GM19240 (cell line): Measurements from ENCODE around the gene SWI5.
"Not testable (repeated sequence)": the region's sequence is repeated elsewhere in the genome, so short reads cannot be mapped to it uniquely, and the experiment has no call there.

ENCODE experiments used
- DNase-seq: peaks from one replicate; pipeline ENCODE4 v3.0.0; 2011; ENCODE audit warnings: low spot score; ENCODE audit not compliant: insufficient read length

The SWI5 gene

GRCh38 chr9:128276008-128276573 lies at the start of gene SWI5:
SWI5 (plus strand) TSS chr9:128276276.
- peak; percentile 95 for DNase-seq

- DNase-seq = no peak
Observed at GRCh38 chr9:128226412-128226801, 49.7 kb upstream of the SWI5 start.

- not testable (repeated sequence) for DNase-seq
Observed at GRCh38 chr9:128230897-128231296, 45.2 kb upstream of the SWI5 start.

- no peak for DNase-seq
Observed at GRCh38 chr9:128231638-128232527, 44.2 kb upstream of the SWI5 start.

- no peak for DNase-seq
Observed at GRCh38 chr9:128232528-128233428, 43.3 kb upstream of the SWI5 start.

- no peak for DNase-seq
Observed at GRCh38 chr9:128233817-128234406, 42.2 kb upstream of the SWI5 start.

GRCh38 chr9:128242124-128242523 lies 34.0 kb upstream of the SWI5 start:
- DNase-seq = no peak

GRCh38 chr9:128242828-128243214 lies 33.3 kb upstream of the SWI5 start:
- DNase-seq = no peak

GRCh38 chr9:128243215-128244018 lies 32.7 kb upstream of the SWI5 start:
- no peak for DNase-seq

- no peak for DNase-seq
Observed at GRCh38 chr9:128244091-128244836, 31.8 kb upstream of the SWI5 start.

- DNase-seq = no peak
Observed at GRCh38 chr9:128244837-128245231, 31.2 kb upstream of the SWI5 start.

GRCh38 chr9:128245421-128246151 lies 30.5 kb upstream of the SWI5 start:
- no peak for DNase-seq

- no peak for DNase-seq
Observed at GRCh38 chr9:128246471-128246870, 29.6 kb upstream of the SWI5 start.

- no peak for DNase-seq
Observed at GRCh38 chr9:128247226-128247803, 28.8 kb upstream of the SWI5 start.

- DNase-seq = no peak
Observed at GRCh38 chr9:128249558-128249907, 26.5 kb upstream of the SWI5 start.

- DNase-seq = peak; percentile 84
Observed at GRCh38 chr9:128249908-128250838, 25.9 kb upstream of the SWI5 start.

- no peak for DNase-seq
Observed at GRCh38 chr9:128250839-128251731, 25.0 kb upstream of the SWI5 start.
